SU-DHL-6 (cell line): ENCODE data around the gene ZNF215.

Experiments
- EZH2phosphoT487 ChIP-seq: fragments of 200-600 bp; sonication (generic), shearing (Covaris generic); conservative IDR thresholded peaks from 2 replicates; pipeline ENCODE4 v1.6.1; 2018; ENCODE audit warnings: mild to moderate bottlenecking, antibody characterized with exemption, low read length, moderate library complexity, mixed read lengths
- TF ChIP-seq, protein P1 (sequence below): fragments of 200-600 bp; sonication (generic); IDR thresholded peaks from one replicate; pipeline ENCODE4 v1.5.1; 2017; ENCODE audit warnings: antibody characterized with exemption, mild to moderate bottlenecking, low read length, moderate library complexity; ENCODE audit not compliant: insufficient read depth, poor library complexity, severe bottlenecking

- TF ChIP-seq, protein P1, sequence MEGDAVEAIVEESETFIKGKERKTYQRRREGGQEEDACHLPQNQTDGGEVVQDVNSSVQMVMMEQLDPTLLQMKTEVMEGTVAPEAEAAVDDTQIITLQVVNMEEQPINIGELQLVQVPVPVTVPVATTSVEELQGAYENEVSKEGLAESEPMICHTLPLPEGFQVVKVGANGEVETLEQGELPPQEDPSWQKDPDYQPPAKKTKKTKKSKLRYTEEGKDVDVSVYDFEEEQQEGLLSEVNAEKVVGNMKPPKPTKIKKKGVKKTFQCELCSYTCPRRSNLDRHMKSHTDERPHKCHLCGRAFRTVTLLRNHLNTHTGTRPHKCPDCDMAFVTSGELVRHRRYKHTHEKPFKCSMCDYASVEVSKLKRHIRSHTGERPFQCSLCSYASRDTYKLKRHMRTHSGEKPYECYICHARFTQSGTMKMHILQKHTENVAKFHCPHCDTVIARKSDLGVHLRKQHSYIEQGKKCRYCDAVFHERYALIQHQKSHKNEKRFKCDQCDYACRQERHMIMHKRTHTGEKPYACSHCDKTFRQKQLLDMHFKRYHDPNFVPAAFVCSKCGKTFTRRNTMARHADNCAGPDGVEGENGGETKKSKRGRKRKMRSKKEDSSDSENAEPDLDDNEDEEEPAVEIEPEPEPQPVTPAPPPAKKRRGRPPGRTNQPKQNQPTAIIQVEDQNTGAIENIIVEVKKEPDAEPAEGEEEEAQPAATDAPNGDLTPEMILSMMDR, result no peak
- TF ChIP-seq EZH2phosphoT487, result no peak
Measured at GRCh38 chr11:6995703-6996102, 69.5 kb downstream of the ZNF215 start.
